LNCaP clone FGC (cell line): Measurements from ENCODE around the gene MADCAM1.

Experiments
- DNase-seq: peaks from one replicate; pipeline ENCODE4 v3.0.0-alpha.2; 2011; ENCODE audit warnings: low read depth
- H3K4me3 ChIP-seq: 2 replicates; pipeline ENCODE4 v1.5.1; 2011; ENCODE audit warnings: mild to moderate bottlenecking, low read depth, low read length, control low read depth
- TF ChIP-seq, protein P1 (sequence below): IDR thresholded peaks from 2 replicates; pipeline ENCODE4 v1.5.1; 2012; ENCODE audit warnings: mild to moderate bottlenecking; ENCODE audit not compliant: control insufficient read depth, insufficient read depth; ENCODE audit errors: extremely low read depth

MADCAM1 gene

DNA sequence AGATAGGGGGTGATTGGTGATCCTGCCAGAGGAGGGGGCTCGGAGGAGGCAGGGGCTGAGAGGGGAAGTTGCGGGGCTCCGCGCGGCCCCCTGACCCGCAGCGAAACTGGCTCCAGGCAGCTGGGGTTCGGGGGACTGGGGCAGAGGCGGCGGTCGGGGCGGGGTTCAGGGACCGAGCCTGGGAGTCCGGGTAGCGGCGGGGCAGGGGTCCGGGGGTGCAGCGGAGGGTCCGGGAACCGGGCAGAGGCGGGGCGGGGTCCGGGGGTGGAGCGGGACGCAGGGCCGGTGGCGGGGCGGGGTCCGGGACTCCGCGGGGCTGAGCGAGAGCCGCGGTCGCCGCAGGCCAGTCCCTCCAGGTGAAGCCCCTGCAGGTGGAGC, 1.2 kb downstream of the MADCAM1 start:
- TF ChIP-seq, protein P1, sequence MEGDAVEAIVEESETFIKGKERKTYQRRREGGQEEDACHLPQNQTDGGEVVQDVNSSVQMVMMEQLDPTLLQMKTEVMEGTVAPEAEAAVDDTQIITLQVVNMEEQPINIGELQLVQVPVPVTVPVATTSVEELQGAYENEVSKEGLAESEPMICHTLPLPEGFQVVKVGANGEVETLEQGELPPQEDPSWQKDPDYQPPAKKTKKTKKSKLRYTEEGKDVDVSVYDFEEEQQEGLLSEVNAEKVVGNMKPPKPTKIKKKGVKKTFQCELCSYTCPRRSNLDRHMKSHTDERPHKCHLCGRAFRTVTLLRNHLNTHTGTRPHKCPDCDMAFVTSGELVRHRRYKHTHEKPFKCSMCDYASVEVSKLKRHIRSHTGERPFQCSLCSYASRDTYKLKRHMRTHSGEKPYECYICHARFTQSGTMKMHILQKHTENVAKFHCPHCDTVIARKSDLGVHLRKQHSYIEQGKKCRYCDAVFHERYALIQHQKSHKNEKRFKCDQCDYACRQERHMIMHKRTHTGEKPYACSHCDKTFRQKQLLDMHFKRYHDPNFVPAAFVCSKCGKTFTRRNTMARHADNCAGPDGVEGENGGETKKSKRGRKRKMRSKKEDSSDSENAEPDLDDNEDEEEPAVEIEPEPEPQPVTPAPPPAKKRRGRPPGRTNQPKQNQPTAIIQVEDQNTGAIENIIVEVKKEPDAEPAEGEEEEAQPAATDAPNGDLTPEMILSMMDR = no peak
- DNase-seq = no peak
- no peak overlapping the region for H3K4me3 ChIP-seq

DNA sequence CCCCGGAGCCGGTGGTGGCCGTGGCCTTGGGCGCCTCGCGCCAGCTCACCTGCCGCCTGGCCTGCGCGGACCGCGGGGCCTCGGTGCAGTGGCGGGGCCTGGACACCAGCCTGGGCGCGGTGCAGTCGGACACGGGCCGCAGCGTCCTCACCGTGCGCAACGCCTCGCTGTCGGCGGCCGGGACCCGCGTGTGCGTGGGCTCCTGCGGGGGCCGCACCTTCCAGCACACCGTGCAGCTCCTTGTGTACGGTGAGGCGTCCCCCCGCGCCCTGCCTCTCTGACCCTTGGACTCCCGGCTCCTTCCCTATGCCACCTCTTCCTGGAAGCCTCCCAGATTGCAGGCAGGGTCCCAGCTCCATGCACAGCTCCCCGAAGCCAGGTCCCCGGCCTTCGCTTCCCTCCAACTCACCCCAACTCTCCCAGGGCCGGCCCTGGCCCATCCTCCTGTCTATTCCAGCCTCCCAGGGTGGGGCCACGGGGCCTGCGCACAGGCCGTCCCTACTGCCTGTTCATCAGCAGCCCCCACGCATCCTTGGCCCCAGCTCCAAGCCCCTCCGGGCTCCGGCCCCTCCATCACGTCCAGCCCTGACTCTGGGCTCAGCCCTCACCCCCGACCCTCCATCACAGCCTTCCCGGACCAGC, 1.7 kb downstream of the MADCAM1 start:
- TF ChIP-seq, protein P1 = no peak
- H3K4me3 ChIP-seq = no peak overlapping the region
- no peak for DNase-seq

DNA sequence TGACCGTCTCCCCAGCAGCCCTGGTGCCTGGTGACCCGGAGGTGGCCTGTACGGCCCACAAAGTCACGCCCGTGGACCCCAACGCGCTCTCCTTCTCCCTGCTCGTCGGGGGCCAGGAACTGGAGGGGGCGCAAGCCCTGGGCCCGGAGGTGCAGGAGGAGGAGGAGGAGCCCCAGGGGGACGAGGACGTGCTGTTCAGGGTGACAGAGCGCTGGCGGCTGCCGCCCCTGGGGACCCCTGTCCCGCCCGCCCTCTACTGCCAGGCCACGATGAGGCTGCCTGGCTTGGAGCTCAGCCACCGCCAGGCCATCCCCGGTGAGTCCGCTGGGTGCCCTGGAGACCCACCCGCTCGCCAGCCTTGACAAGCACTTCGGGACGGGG, 2.2 kb downstream of the MADCAM1 start:
- DNase-seq = no peak
- H3K4me3 ChIP-seq = no peak overlapping the region
- TF ChIP-seq, protein P1 = no peak

DNA sequence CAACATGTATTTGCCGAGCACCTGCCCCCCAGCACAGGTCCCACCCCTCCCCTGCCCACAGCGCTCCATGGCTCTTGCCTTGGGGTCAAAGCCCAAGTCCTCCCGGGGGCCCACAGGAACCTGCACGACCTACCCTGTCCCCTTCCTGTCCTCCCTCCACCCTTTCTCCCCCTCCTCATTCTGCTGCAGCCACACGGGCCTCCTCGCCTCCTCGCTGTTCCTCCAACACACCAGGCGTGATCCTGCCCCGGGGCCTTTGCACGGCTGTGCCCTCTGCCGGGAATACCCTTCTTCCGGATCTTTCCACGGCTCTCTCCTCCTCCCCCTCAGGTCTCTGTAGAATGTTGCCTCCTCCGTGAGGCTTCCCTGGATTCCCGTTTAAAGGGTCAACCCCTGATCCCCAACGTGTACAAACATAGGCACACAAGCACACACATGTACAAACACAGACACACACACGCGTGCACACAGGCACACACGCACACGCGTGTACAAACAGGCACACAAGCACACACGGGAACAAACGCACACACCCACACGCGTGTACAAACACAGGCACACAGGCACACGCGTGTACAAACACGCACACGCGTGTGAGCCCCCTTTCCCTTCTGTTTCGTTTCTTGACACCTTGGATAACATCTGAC, 2.8 kb downstream of the MADCAM1 start:
- no peak for DNase-seq
- TF ChIP-seq, protein P1 = no peak
- H3K4me3 ChIP-seq = no peak overlapping the region

DNA sequence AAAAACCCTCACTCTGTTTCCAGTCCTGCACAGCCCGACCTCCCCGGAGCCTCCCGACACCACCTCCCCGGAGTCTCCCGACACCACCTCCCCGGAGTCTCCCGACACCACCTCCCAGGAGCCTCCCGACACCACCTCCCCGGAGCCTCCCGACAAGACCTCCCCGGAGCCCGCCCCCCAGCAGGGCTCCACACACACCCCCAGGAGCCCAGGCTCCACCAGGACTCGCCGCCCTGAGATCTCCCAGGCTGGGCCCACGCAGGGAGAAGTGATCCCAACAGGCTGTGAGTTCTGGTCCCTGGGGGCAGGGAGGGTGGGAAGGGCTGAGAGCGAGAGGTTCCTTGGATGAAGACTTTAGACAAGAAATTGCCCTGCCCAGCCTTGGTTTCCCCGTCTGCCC, 5.4 kb downstream of the MADCAM1 start:
- H3K4me3 ChIP-seq = no peak overlapping the region
- DNase-seq = no peak
- TF ChIP-seq, protein P1 = no peak

DNA sequence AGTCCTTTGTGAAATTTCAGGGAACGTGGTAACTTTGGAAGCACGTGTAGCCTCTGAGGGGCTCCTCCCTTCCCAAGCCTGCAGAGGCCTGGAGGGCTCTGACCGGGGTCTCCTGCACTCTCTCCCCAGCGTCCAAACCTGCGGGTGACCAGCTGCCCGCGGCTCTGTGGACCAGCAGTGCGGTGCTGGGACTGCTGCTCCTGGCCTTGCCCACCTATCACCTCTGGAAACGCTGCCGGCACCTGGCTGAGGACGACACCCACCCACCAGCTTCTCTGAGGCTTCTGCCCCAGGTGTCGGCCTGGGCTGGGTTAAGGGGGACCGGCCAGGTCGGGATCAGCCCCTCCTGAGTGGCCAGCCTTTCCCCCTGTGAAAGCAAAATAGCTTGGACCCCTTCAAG, 8.3 kb downstream of the MADCAM1 start:
- TF ChIP-seq, protein P1 = no peak
- H3K4me3 ChIP-seq = no peak overlapping the region
- DNase-seq = no peak
